Ovary (tissue), 3 donors: ENCODE measurements around the gene EDN1.

Source experiments
- EP300 ChIP-seq: sonication (generic); formaldehyde crosslinking; IDR thresholded peaks from one replicate; pipeline ENCODE4 v1.6.1; 2017; ENCODE audit warnings: antibody characterized with exemption
- POLR2A ChIP-seq: fragments of 450-650 bp; IDR thresholded peaks from one replicate; pipeline ENCODE4 v1.6.1; 2017; ENCODE audit warnings: antibody characterized with exemption, mild to moderate bottlenecking, moderate library complexity
- TF ChIP-seq, protein P1 (sequence below), 3 donors: fragments of 450-650 bp in 2 of 3; fragments of 200-600 bp in 1 of 3; IDR thresholded peaks; one replicate each; pipeline versions ENCODE4 v1.5.1 to v1.8.0; 2016 to 2022; ENCODE audit warnings: antibody characterized with exemption in 3 of 3, mild to moderate bottlenecking in 1 of 3
- donor health status: DM: no; HTN: no; CAD: no.

- TF ChIP-seq POLR2A = no peak
- TF ChIP-seq, protein P1, sequence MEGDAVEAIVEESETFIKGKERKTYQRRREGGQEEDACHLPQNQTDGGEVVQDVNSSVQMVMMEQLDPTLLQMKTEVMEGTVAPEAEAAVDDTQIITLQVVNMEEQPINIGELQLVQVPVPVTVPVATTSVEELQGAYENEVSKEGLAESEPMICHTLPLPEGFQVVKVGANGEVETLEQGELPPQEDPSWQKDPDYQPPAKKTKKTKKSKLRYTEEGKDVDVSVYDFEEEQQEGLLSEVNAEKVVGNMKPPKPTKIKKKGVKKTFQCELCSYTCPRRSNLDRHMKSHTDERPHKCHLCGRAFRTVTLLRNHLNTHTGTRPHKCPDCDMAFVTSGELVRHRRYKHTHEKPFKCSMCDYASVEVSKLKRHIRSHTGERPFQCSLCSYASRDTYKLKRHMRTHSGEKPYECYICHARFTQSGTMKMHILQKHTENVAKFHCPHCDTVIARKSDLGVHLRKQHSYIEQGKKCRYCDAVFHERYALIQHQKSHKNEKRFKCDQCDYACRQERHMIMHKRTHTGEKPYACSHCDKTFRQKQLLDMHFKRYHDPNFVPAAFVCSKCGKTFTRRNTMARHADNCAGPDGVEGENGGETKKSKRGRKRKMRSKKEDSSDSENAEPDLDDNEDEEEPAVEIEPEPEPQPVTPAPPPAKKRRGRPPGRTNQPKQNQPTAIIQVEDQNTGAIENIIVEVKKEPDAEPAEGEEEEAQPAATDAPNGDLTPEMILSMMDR (IDR thresholded peaks at IDR 0.05) = no peak
- TF ChIP-seq EP300 = no peak
Observed at GRCh38 chr6:12298995-12299394, 8.8 kb downstream of the EDN1 start.
